IMR-90 (cell line): ENCODE measurements around the gene GZF1. TPM values are rescaled to one million over a fixed set of nuclear protein-coding genes. Genes with fewer than 3 reads are reported as not detected.

Experiments
- ATAC-seq: fragments of 200-7000 bp; cut with Tn5 transposase; 2 replicates; pipeline ENCODE4 v1.9.1; 2020; ENCODE audit warnings: low read depth, mild to moderate bottlenecking, moderate library complexity
- BruUV-seq: library from RNA; stranded (reverse); fragments of 400-500 nt; replicated peaks from 2 replicates; lab custom pipeline; 2021; lab: Mats Ljungman, UMichigan
- CTCF ChIA-PET: fragments of 300-600 bp; formaldehyde crosslinking; extraction: SDS; loops from one replicate; lab custom pipeline; 2021; ENCODE audit warnings: antibody characterized with exemption; lab: Yijun Ruan, JAX
- POLR2A ChIA-PET: fragments of 300-600 bp; sonication (Branson Sonifier 250); formaldehyde crosslinking; loops from one replicate; lab custom pipeline; 2022; ENCODE audit warnings: antibody characterized with exemption; ENCODE audit not compliant: unreplicated experiment; lab: Charles Lee
- DNase-seq: peaks from one replicate; pipeline ENCODE4 v3.0.0; 2013
- H2AFZ ChIP-seq: replicated peaks from 2 replicates; pipeline ENCODE3; 2013; ENCODE audit warnings: low read length, mild to moderate bottlenecking; ENCODE audit not compliant: poor library complexity
- H2AK5ac ChIP-seq: 2 replicates; pipeline ENCODE4 v1.6.1; 2013; ENCODE audit warnings: low read depth, low read length, inconsistent platforms
- H2AK9ac ChIP-seq: replicated peaks from 2 replicates; pipeline ENCODE3; 2013; ENCODE audit warnings: mild to moderate bottlenecking, low read depth, low read length, moderate library complexity; ENCODE audit not compliant: poor library complexity
- H2BK120ac ChIP-seq: 2 replicates; pipeline ENCODE4 v1.6.1; 2013; ENCODE audit warnings: low read depth, low read length, inconsistent platforms
- H2BK15ac ChIP-seq: 3 replicates; pipeline ENCODE4 v1.6.1; 2013; ENCODE audit warnings: low read depth, low read length, inconsistent platforms
- H2BK20ac ChIP-seq: 2 replicates; pipeline ENCODE4 v1.6.1; 2013; ENCODE audit warnings: low read depth, mild to moderate bottlenecking, inconsistent platforms, low read length, moderate library complexity
- H2BK5ac ChIP-seq: 2 replicates; pipeline ENCODE4 v1.6.1; 2013; ENCODE audit warnings: mild to moderate bottlenecking, low read depth, low read length, inconsistent platforms; ENCODE audit not compliant: poor library complexity, severe bottlenecking
- H3K14ac ChIP-seq: replicated peaks from 2 replicates; pipeline ENCODE4 v1.6.1; 2013; ENCODE audit warnings: low read depth, low read length, inconsistent platforms
- H3K18ac ChIP-seq: 2 replicates; pipeline ENCODE4 v1.6.1; 2013; ENCODE audit warnings: low read depth, low read length, control low read depth
- H3K23ac ChIP-seq: 2 replicates; pipeline ENCODE4 v1.6.1; 2013; ENCODE audit warnings: low read depth, low read length, inconsistent platforms
- H3K27ac ChIP-seq: 2 replicates; pipeline ENCODE4 v1.5.1; 2013; ENCODE audit warnings: mild to moderate bottlenecking, control low read depth, low read length; ENCODE audit not compliant: insufficient read depth
- H3K27me3 ChIP-seq: 2 replicates; pipeline ENCODE4 v1.6.1; 2013; ENCODE audit warnings: low read length; ENCODE audit not compliant: control insufficient read depth, insufficient read depth
- H3K36me3 ChIP-seq: 2 replicates; pipeline ENCODE4 v1.6.1; 2013; ENCODE audit warnings: low read length, mixed read lengths; ENCODE audit not compliant: control insufficient read depth, insufficient read depth
- H3K4ac ChIP-seq: 2 replicates; pipeline ENCODE4 v1.6.1; 2013; ENCODE audit warnings: low read depth, low read length, inconsistent platforms
- H3K4me1 ChIP-seq: 2 replicates; pipeline ENCODE4 v1.6.1; 2013; ENCODE audit warnings: low read length, mixed read lengths; ENCODE audit not compliant: control insufficient read depth, insufficient read depth
- H3K4me2 ChIP-seq: 2 replicates; pipeline ENCODE4 v1.6.1; 2013; ENCODE audit warnings: low read depth, mild to moderate bottlenecking, control low read depth, low read length, moderate library complexity
- H3K4me3 ChIP-seq: 2 replicates; pipeline ENCODE4 v1.5.1; 2013; ENCODE audit warnings: low read depth, mild to moderate bottlenecking, control low read depth, low read length, moderate library complexity; ENCODE audit not compliant: insufficient read depth
- H3K56ac ChIP-seq: 2 replicates; pipeline ENCODE4 v1.6.1; 2013; ENCODE audit warnings: low read length, inconsistent platforms; ENCODE audit not compliant: insufficient read depth; ENCODE audit errors: extremely low read depth
- H3K79me1 ChIP-seq, 2 experiments: 2 replicates each; pipeline ENCODE4 v1.6.1; 2013; ENCODE audit warnings: low read length in 2 of 2, inconsistent platforms in 1 of 2, low read depth in 1 of 2
- H3K9ac ChIP-seq: 2 replicates; pipeline ENCODE4 v1.6.1; 2013; ENCODE audit warnings: low read depth, low read length, control low read depth
- H3K9me1 ChIP-seq: 2 replicates; pipeline ENCODE4 v1.6.1; 2013; ENCODE audit warnings: low read length, inconsistent platforms; ENCODE audit not compliant: insufficient read depth
- H3K9me3 ChIP-seq: 2 replicates; pipeline ENCODE4 v1.6.1; 2013; ENCODE audit warnings: low read length; ENCODE audit not compliant: control insufficient read depth, insufficient read depth
- H4K20me1 ChIP-seq: 2 replicates; pipeline ENCODE4 v1.6.1; 2013; ENCODE audit warnings: low read length, inconsistent platforms; ENCODE audit not compliant: insufficient read depth
- H4K5ac ChIP-seq: 2 replicates; pipeline ENCODE4 v1.6.1; 2013; ENCODE audit warnings: mild to moderate bottlenecking, low read depth, low read length, control low read depth
- H4K8ac ChIP-seq, 2 experiments: 2 replicates each; pipeline ENCODE4 v1.6.1; 2013; ENCODE audit warnings: low read depth in 2 of 2, low read length in 2 of 2, control low read depth in 1 of 2, inconsistent platforms in 1 of 2
- H4K91ac ChIP-seq: 2 replicates; pipeline ENCODE4 v1.6.1; 2013; ENCODE audit warnings: low read depth, low read length, inconsistent platforms; ENCODE audit not compliant: insufficient read depth
- BHLHE40 ChIP-seq: fragments of 150-350 bp; IDR thresholded peaks from 2 replicates; pipeline ENCODE4 v1.6.1; 2016; ENCODE audit warnings: mild to moderate bottlenecking, low read depth, low read length
- CEBPB ChIP-seq: IDR thresholded peaks from 2 replicates; pipeline ENCODE4 v1.6.1; 2012; ENCODE audit warnings: low read depth, low read length, improper control_type of control experiment
- CHD1 ChIP-seq: IDR thresholded peaks from 2 replicates; pipeline ENCODE4 v1.6.1; 2012; ENCODE audit warnings: low read depth, low read length, improper control_type of control experiment
- FOS ChIP-seq: fragments of 150-350 bp; IDR thresholded peaks from 2 replicates; pipeline ENCODE4 v1.6.1; 2016; ENCODE audit warnings: low read depth, low read length
- MAFK ChIP-seq: IDR thresholded peaks from 2 replicates; pipeline ENCODE4 v1.6.1; 2012; ENCODE audit warnings: low read depth, low read length, improper control_type of control experiment
- MAZ ChIP-seq: IDR thresholded peaks from 2 replicates; pipeline ENCODE4 v1.6.1; 2012; ENCODE audit warnings: low read depth, mild to moderate bottlenecking, low read length, improper control_type of control experiment, moderate library complexity, borderline replicate concordance
- NFE2L2 ChIP-seq: fragments of 150-350 bp; IDR thresholded peaks from 2 replicates; pipeline ENCODE4 v1.6.1; 2016; ENCODE audit warnings: low read depth, mild to moderate bottlenecking, low read length
- RAD21 ChIP-seq: IDR thresholded peaks from 2 replicates; pipeline ENCODE4 v1.6.1; 2012; ENCODE audit warnings: low read length, improper control_type of control experiment
- RCOR1 ChIP-seq: IDR thresholded peaks from 2 replicates; pipeline ENCODE4 v1.6.1; 2012; ENCODE audit warnings: mild to moderate bottlenecking, low read length, improper control_type of control experiment; ENCODE audit not compliant: insufficient replicate concordance
- RFX5 ChIP-seq: IDR thresholded peaks from 2 replicates; pipeline ENCODE4 v1.8.0; 2012; ENCODE audit warnings: low read depth, mild to moderate bottlenecking, low read length, moderate library complexity
- SMC3 ChIP-seq: fragments of 150-350 bp; IDR thresholded peaks from 2 replicates; pipeline ENCODE4 v1.6.1; 2016; ENCODE audit warnings: low read depth, mild to moderate bottlenecking, antibody characterized with exemption, low read length, moderate library complexity
- WGBS, 2 experiments: methylation state at CpG; one replicate each; pipeline versions ENCODE4 v1.1.5 to v1.1.7; 2013; ENCODE audit warnings: missing lambda C conversion rate in 2 of 2; ENCODE audit not compliant: insufficient read length in 1 of 2; ENCODE audit errors: extremely low coverage in 2 of 2; 5-methylcytosine and 5-hydroxymethylcytosine counted together
- dilution Hi-C: fragments of 300-500 bp; cut with HindIII; formaldehyde crosslinking; loops from one replicate; pipeline ENCODE4 v1.14.3; 2018; ENCODE audit warnings: low sequenced_read_pairs; ENCODE audit not compliant: unreplicated experiment
- in situ Hi-C: fragments of 300-500 bp; cut with MboI; formaldehyde crosslinking; loops from 3 replicates; pipeline ENCODE4 v1.14.3; 2019; ENCODE audit warnings: low sequenced_read_pairs, inconsistent platforms, mixed read lengths
- intact Hi-C: fragments of 100-400 bp; cut with micrococcal nuclease; formaldehyde crosslinking; loops from 2 replicates; pipeline ENCODE4 v1.10.0; 2022
- polyA plus RNA-seq, 3 experiments: library from polyadenylated mRNA; depleted of rRNA; stranded (reverse); fragments of >200 nt; gene quantifications; 2 replicates each; pipeline ENCODE4 v1.2.3, GENCODE V29; 2012; ENCODE audit warnings: low replicate concordance in 1 of 3
- total RNA-seq: library from RNA; depleted of rRNA; stranded (reverse); fragments of >200 nt; gene quantifications from 2 replicates; pipeline ENCODE4 v1.2.3, GENCODE V29; 2012
- TF ChIP-seq, protein P1 (sequence below): conservative IDR thresholded peaks from 2 replicates; pipeline ENCODE4 v1.5.1; 2012; ENCODE audit warnings: mild to moderate bottlenecking, low read depth, low read length, improper control_type of control experiment

The GZF1 gene
- total and polyA plus RNA-seq, 2 of the 4 experiments (the other 2 are of a cell fraction): 23.7 to 24.7 TPM

DNA sequence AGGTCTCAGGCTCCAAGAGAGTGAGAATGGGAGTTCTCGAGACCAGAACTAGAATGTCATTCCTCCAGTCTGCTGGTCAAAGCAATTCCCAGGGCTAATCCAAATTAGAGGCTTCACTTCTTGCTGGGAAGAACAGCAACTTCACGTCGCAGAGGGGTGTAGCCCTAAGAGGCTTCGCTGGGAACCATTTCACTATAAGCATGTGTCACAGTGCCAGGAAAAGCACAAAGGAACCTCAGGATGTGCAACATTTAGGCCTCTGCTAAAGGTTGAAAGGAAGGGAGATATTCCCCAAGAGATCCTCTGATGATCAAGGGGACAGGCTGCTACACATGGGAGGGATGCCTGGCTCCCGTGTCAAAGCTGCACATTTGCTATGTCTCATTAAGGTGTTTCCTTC is 47.3 kb upstream of the GZF1 start:
- no peak overlapping the region for H2AK5ac ChIP-seq
- ChIA-PET CTCF (no interaction called here), POLR2A (no interaction called here)
- in situ Hi-C loops (no loop called here), intact Hi-C loops (loop anchor here (1.0 kb wide), 1 partner anchor 15 kb away; no protein-coding TSS in a partner anchor), dilution Hi-C loops (no loop called here)
- H3K9me3 ChIP-seq: no peaks in the 10 kb centered on the region
- H2BK20ac ChIP-seq: no peak overlapping the region
- no peaks in the 10 kb centered on the region for H3K36me3 ChIP-seq
- H2BK15ac ChIP-seq: no peak overlapping the region
- H3K56ac ChIP-seq: no peak overlapping the region
- H2BK120ac ChIP-seq: no peak overlapping the region
- H3K14ac ChIP-seq: no peak overlapping the region
- no peaks in the 10 kb centered on the region for H3K4me1 ChIP-seq
- H3K18ac ChIP-seq: no peak overlapping the region
- no peak overlapping the region for H2AK9ac ChIP-seq
- no peak overlapping the region for H2BK5ac ChIP-seq
- no peak overlapping the region for H4K5ac ChIP-seq
- no peak overlapping the region for H4K91ac ChIP-seq
- H3K9ac ChIP-seq: no peak overlapping the region
- H3K4me3 ChIP-seq: no peak overlapping the region
- no peak overlapping the region for H4K8ac ChIP-seq
- TF ChIP-seq CEBPB: no peak
- no peak for TF ChIP-seq CHD1
- no peak for TF ChIP-seq RCOR1
- TF ChIP-seq, protein P1, sequence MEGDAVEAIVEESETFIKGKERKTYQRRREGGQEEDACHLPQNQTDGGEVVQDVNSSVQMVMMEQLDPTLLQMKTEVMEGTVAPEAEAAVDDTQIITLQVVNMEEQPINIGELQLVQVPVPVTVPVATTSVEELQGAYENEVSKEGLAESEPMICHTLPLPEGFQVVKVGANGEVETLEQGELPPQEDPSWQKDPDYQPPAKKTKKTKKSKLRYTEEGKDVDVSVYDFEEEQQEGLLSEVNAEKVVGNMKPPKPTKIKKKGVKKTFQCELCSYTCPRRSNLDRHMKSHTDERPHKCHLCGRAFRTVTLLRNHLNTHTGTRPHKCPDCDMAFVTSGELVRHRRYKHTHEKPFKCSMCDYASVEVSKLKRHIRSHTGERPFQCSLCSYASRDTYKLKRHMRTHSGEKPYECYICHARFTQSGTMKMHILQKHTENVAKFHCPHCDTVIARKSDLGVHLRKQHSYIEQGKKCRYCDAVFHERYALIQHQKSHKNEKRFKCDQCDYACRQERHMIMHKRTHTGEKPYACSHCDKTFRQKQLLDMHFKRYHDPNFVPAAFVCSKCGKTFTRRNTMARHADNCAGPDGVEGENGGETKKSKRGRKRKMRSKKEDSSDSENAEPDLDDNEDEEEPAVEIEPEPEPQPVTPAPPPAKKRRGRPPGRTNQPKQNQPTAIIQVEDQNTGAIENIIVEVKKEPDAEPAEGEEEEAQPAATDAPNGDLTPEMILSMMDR: no peak
- TF ChIP-seq MAZ: no peak
- TF ChIP-seq FOS: no peak
- TF ChIP-seq RAD21: no peak
- no peak for TF ChIP-seq BHLHE40
- no peak for TF ChIP-seq MAFK
- TF ChIP-seq NFE2L2: no peak
- no peak for TF ChIP-seq RFX5
- TF ChIP-seq SMC3: no peak
- H2AFZ ChIP-seq: no peak overlapping the region
- DNase-seq (no peak), ATAC-seq (no peak)
- H3K27me3 ChIP-seq: peaks cover 8% of the 10 kb centered on the region
- BruUV-seq: no TSS peak
- no peaks in the 10 kb centered on the region for H3K9me1 ChIP-seq
- H3K23ac ChIP-seq: no peak overlapping the region
- H3K4me2 ChIP-seq: no peak overlapping the region
- H3K27ac ChIP-seq: no peak overlapping the region
- no peaks in the 10 kb centered on the region for H3K79me1 ChIP-seq
- WGBS, 2 experiments: 17% methylated on average over 1 of the region's 5 CpGs; no CpG with 5 or more reads in 1 of the 2 experiments
- H4K20me1 ChIP-seq: no peaks in the 10 kb centered on the region
- no peak overlapping the region for H3K4ac ChIP-seq
